ENCODE data around the gene STXBP6.

DNA sequence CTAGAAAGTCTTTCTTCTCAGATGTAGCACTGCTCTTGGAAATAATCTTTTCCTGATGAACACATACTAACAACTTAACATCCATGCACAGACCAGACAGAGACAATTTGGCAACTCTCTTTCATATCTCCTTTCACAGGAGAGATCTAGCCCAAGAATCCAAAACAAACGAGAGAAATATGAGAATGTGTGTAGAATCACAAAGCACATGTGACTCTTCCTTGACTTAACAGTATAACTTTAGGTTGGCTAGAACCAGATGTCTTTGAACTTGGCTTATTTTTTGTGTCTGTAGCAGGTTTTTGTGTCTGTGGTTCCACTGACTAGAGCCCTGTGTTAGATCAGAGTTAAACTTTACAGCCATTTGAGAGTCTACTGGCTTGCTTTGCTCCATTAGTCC lies 114.2 kb downstream of the STXBP6 start:
- TF ChIP-seq EZH2 (IDR thresholded peaks at IDR 0.05; ENCODE audit: low read length) (no peak), CTCF (optimal IDR thresholded peaks at IDR 0.05 in 1 of 3, IDR thresholded peaks at IDR 0.05 in 1 of 3, conservative IDR thresholded peaks at IDR 0.05 in 1 of 3; ENCODE audit: extremely low read depth in 1 of 3, insufficient read depth in 2 of 3, low read length in 3 of 3) (no peak)
